Measurements from ENCODE around the gene TCEA3. TPM values are rescaled to one million over a fixed set of nuclear protein-coding genes. Genes with fewer than 3 reads are reported as not detected.

The TCEA3 gene
- total RNA-seq, 1 experiment from 2014 or later: 0.37 TPM

GRCh38 chr1:23433122-23433521 is 8.6 kb upstream of the TCEA3 start (continued):
- TF ChIP-seq FOXP1 (CRISPR knock-in tag; IDR thresholded peaks at IDR 0.05; ENCODE audit: borderline replicate concordance) (no peak), ZNF219 (CRISPR knock-in tag; IDR thresholded peaks at IDR 0.05; ENCODE audit: borderline replicate concordance) (no peak), ZNF281 (CRISPR knock-in tag; IDR thresholded peaks at IDR 0.05) (no peak), USF1 (CRISPR knock-in tag; IDR thresholded peaks at IDR 0.05) (no peak), ZNF512 (CRISPR knock-in tag; IDR thresholded peaks at IDR 0.05; ENCODE audit: borderline replicate concordance) (no peak), E2F1 (CRISPR knock-in tag; IDR thresholded peaks at IDR 0.05) (no peak)

GRCh38 chr1:23431431-23431830 is 6.9 kb upstream of the TCEA3 start:
- DNase-seq (ENCODE audit: low spot score): no peak
- ATAC-seq: no peak
- H3K4me1 Mint-ChIP-seq: no peaks in the 10 kb centered on the region
- peaks cover 24% of the 10 kb centered on the region for H3K27me3 Mint-ChIP-seq (ENCODE audit: low read depth)
- no peaks in the 10 kb centered on the region for H3K9me3 Mint-ChIP-seq
- POLR2A ChIA-PET: no interaction called here
- H3K27ac Mint-ChIP-seq: no peak overlapping the region
- TF ChIP-seq NFATC4 (CRISPR knock-in tag; IDR thresholded peaks at IDR 0.05) (no peak), HMGA2 (CRISPR knock-in tag; IDR thresholded peaks at IDR 0.05) (no peak), E2F1 (CRISPR knock-in tag; IDR thresholded peaks at IDR 0.05) (no peak), AFF4 (CRISPR knock-in tag; IDR thresholded peaks at IDR 0.05; ENCODE audit: borderline replicate concordance) (no peak), ZNF423 (CRISPR knock-in tag; IDR thresholded peaks at IDR 0.05) (no peak), TEAD4 (CRISPR knock-in tag; IDR thresholded peaks at IDR 0.05) (no peak), ZNF317 (CRISPR knock-in tag; IDR thresholded peaks at IDR 0.05; ENCODE audit: borderline replicate concordance, low read depth) (no peak), RELA (CRISPR knock-in tag; IDR thresholded peaks at IDR 0.05; ENCODE audit: borderline replicate concordance) (no peak), ZMAT4 (CRISPR knock-in tag; IDR thresholded peaks at IDR 0.05) (no peak), SMAD4 (CRISPR knock-in tag; IDR thresholded peaks at IDR 0.05) (no peak), MLX (CRISPR knock-in tag; IDR thresholded peaks at IDR 0.05) (no peak), ZNF263 (CRISPR knock-in tag; IDR thresholded peaks at IDR 0.05; ENCODE audit: low read depth) (no peak), HMGXB4 (CRISPR knock-in tag; IDR thresholded peaks at IDR 0.05) (no peak), ZNF425 (CRISPR knock-in tag; conservative IDR thresholded peaks at IDR 0.05) (no peak)
- peaks cover 50% of the 10 kb centered on the region for H3K36me3 Mint-ChIP-seq
- no peak overlapping the region for H3K4me3 Mint-ChIP-seq
- CTCF ChIA-PET: no interaction called here
